MCF 10A (cell line): ENCODE measurements around the gene SLC46A2. TPM values are rescaled to one million over a fixed set of nuclear protein-coding genes. Genes with fewer than 3 reads are reported as not detected.

Experiments used
- BruUV-seq: library from RNA; stranded (reverse); fragments of 400-500 nt; replicated peaks from 2 replicates; lab custom pipeline; 2021; lab: Mats Ljungman, UMichigan
- CTCF ChIA-PET: fragments of 300-600 bp; sonication (Branson Sonifier 250); formaldehyde crosslinking; extraction: SDS; loops from one replicate; lab custom pipeline; 2021; ENCODE audit warnings: antibody characterized with exemption, inconsistent platforms; lab: Yijun Ruan, JAX
- POLR2A ChIA-PET: fragments of 300-600, 350-650 bp; sonication (Branson Sonifier 250); formaldehyde crosslinking; extraction: SDS; loops from one replicate; lab custom pipeline; 2020; ENCODE audit warnings: antibody characterized with exemption, inconsistent platforms; lab: Yijun Ruan, JAX
- DNase-seq: peaks from one replicate; pipeline ENCODE4 v3.0.0-alpha.2; 2018; ENCODE audit not compliant: unreplicated experiment
- H3K27ac Mint-ChIP-seq: one replicate; pipeline ENCODE4 v1.8.0; 2022; ENCODE audit warnings: mild to moderate bottlenecking, low read depth, mixed read lengths; ENCODE audit not compliant: unreplicated experiment
- H3K27me3 Mint-ChIP-seq: one replicate; pipeline ENCODE4 v1.8.0; 2022; ENCODE audit warnings: mixed read lengths; ENCODE audit not compliant: insufficient read depth, unreplicated experiment
- H3K36me3 Mint-ChIP-seq: one replicate; pipeline ENCODE4 v1.8.0; 2022; ENCODE audit warnings: mild to moderate bottlenecking, moderate library complexity, mixed read lengths; ENCODE audit not compliant: insufficient read depth, unreplicated experiment
- H3K4me1 Mint-ChIP-seq: one replicate; pipeline ENCODE4 v1.8.0; 2022; ENCODE audit warnings: mixed read lengths; ENCODE audit not compliant: insufficient read depth, unreplicated experiment
- H3K4me3 Mint-ChIP-seq: one replicate; pipeline ENCODE4 v1.8.0; 2022; ENCODE audit warnings: mild to moderate bottlenecking, moderate library complexity, mixed read lengths; ENCODE audit not compliant: unreplicated experiment
- H3K9me3 Mint-ChIP-seq: one replicate; pipeline ENCODE4 v1.8.0; 2022; ENCODE audit warnings: mixed read lengths; ENCODE audit not compliant: unreplicated experiment
- intact Hi-C: fragments of 100-400 bp; cut with micrococcal nuclease; formaldehyde crosslinking; loops from 2 replicates; pipeline ENCODE4 v1.14.1; 2022
- total RNA-seq: library from RNA; stranded (reverse); gene quantifications from 2 replicates; pipeline ENCODE4 v1.2.3, GENCODE V29; 2022
- TF ChIP-seq, protein P1 (sequence below): fragments of 200-600 bp; IDR thresholded peaks from one replicate; pipeline ENCODE4 v1.8.0; 2022; ENCODE audit warnings: antibody characterized with exemption, mild to moderate bottlenecking; ENCODE audit not compliant: unreplicated experiment

Gene SLC46A2
- total RNA-seq, 1 experiment from 2014 or later, result not detected

DNA sequence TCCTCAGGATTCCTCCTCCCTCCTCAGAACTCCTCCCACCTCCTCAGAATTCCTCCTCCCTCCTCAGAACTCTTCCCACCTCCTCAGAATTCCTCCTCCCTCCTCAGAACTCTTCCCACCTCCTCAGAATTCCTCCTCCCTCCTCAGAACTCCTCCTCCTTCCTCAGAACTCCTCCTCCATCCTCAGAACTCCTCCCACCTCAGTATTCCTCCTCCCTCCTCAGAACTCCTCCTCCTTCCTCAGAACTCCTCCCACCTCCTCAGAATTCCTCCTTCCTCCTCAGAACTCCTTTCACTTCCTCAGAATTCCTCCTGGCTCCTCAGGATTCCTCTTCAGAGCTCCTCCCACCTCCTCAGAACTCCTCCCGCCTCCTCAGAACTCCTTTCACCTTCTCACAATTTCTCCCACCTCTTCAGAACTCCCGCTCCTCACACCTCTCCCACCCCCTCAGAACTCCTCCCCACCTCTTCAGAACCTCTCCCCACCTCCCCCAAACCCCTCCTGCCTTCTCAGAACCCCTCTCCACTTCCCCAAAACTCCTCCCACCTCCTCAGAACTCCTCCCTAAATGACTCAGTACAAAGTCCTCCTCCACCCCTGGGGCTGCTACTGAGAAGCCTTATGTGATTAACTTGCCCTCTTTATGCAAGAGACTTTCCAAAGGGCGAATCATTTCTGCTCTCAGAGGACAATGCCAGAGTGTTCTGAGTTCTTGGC lies 23.2 kb downstream of the SLC46A2 start:
- Mint-ChIP-seq H3K27ac (peak overlapping the region; percentile 46), H3K27me3 (no peaks in the 10 kb centered on the region), H3K4me1 (peaks cover 9% of the 10 kb centered on the region), H3K36me3 (peaks cover 8% of the 10 kb centered on the region), H3K4me3 (peak overlapping the region; percentile 36), H3K9me3 (no peaks in the 10 kb centered on the region)
- ChIA-PET POLR2A (interaction anchor here (1.3 kb wide), 1 partner anchor 10 kb away, joined by 3 read pairs; no protein-coding TSS in a partner anchor), CTCF (interaction anchor here (1.2 kb wide), 1 partner anchor 36 kb away, joined by 6 read pairs; no protein-coding TSS in a partner anchor)
- BruUV-seq, result no TSS peak
- peak; percentile 93 for DNase-seq
- intact Hi-C loops, result no loop called here
- TF ChIP-seq, protein P1, sequence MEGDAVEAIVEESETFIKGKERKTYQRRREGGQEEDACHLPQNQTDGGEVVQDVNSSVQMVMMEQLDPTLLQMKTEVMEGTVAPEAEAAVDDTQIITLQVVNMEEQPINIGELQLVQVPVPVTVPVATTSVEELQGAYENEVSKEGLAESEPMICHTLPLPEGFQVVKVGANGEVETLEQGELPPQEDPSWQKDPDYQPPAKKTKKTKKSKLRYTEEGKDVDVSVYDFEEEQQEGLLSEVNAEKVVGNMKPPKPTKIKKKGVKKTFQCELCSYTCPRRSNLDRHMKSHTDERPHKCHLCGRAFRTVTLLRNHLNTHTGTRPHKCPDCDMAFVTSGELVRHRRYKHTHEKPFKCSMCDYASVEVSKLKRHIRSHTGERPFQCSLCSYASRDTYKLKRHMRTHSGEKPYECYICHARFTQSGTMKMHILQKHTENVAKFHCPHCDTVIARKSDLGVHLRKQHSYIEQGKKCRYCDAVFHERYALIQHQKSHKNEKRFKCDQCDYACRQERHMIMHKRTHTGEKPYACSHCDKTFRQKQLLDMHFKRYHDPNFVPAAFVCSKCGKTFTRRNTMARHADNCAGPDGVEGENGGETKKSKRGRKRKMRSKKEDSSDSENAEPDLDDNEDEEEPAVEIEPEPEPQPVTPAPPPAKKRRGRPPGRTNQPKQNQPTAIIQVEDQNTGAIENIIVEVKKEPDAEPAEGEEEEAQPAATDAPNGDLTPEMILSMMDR, result no peak

DNA sequence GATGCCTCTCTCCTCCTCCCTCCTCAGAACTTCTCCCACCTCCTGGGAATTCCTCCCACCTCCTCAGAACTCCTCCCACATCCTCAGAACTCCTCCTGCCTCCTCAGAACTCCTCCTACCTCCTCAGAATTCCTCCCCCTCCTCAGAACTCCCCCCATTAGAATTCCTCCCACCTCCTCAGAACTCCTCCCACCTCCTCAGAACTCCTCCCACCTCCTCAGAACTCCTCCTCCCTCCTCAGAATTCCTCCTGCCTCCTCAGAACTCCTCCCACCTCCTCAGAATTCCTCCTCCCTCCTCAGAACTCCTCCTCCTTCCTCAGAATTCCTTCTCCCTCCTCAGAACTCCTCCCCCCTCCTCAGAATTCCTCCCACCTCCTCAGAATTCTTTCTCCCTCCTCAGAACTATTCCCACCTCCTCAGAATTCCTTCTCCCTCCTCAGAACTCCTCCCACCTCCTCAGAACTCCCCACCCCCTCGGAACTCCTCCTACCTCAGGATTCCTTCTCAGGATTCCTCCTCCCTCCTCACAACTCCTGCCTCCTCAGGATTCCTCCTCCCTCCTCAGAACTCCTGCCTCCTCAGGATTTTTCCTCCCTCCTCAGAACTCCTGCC lies 23.9 kb downstream of the SLC46A2 start:
- Mint-ChIP-seq H3K27me3 (no peaks in the 10 kb centered on the region), H3K4me3 (peak overlapping the region; percentile 36), H3K36me3 (peaks cover 8% of the 10 kb centered on the region), H3K4me1 (peaks cover 9% of the 10 kb centered on the region), H3K27ac (peak overlapping the region; percentile 46), H3K9me3 (no peaks in the 10 kb centered on the region)
- BruUV-seq, result no TSS peak
- intact Hi-C loops, result no loop called here
- TF ChIP-seq, protein P1, result no peak
- ChIA-PET POLR2A (no interaction called here), CTCF (interaction anchor here (0.6 kb wide), 1 partner anchor 543 kb away, joined by 3 read pairs; no protein-coding TSS in a partner anchor)
- DNase-seq, result peak; percentile 89

DNA sequence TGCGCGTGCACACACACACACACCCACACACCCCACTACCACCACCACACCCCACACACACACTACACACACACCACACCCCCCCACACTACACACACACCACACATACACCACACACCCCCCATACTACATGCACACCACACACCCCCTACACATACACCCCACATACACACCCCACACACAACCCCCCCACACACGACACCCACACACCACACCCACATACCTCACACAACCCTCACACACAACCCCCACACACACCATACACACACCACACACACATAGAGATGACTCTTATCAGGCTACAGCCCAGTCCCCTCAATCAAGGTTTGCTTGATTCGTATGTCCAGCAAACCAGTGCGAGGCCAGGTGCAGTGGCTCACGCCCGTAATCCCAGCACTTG lies 25.7 kb downstream of the SLC46A2 start:
- TF ChIP-seq, protein P1, result no peak
- Mint-ChIP-seq H3K9me3 (no peaks in the 10 kb centered on the region), H3K4me1 (peaks cover 15% of the 10 kb centered on the region), H3K4me3 (no peak overlapping the region), H3K27me3 (no peaks in the 10 kb centered on the region), H3K36me3 (no peaks in the 10 kb centered on the region), H3K27ac (no peak overlapping the region)
- no TSS peak for BruUV-seq
- ChIA-PET CTCF (interaction anchor here (0.7 to 1.1 kb wide), 2 partner anchors 12 to 38 kb away, joined by 3 read pairs; no protein-coding TSS in a partner anchor), POLR2A (no interaction called here)
- no peak for DNase-seq
- intact Hi-C loops, result no loop called here

DNA sequence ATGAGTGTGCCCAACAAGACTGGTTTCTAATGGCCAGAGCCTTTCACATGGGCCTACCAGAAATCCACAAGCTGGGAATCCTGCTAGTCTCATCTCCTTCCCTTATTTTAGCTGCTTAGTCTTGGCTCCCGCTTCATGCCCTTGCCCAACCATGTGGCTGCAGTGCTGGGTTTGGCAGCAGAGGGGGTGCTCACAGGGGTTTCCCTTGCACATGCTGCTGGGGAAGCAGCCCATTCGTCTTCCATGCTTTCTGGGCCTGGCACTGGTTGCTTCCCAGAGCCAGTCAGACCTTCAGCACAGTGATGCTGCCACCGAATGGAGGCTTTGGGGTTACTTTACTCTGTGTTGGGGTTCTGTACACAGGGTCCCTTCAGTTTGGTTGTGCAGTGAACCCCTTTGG lies 26.3 kb downstream of the SLC46A2 start:
- BruUV-seq, result no TSS peak
- Mint-ChIP-seq H3K4me3 (no peak overlapping the region), H3K27me3 (no peaks in the 10 kb centered on the region), H3K36me3 (no peaks in the 10 kb centered on the region), H3K27ac (no peak overlapping the region), H3K4me1 (peaks cover 15% of the 10 kb centered on the region), H3K9me3 (no peaks in the 10 kb centered on the region)
- TF ChIP-seq, protein P1, result no peak
- intact Hi-C loops, result no loop called here
- CTCF ChIA-PET, result interaction anchor here (0.9 to 1.1 kb wide), 2 partner anchors 9 to 39 kb away, joined by 3 read pairs; no protein-coding TSS in a partner anchor
- POLR2A ChIA-PET, result no interaction called here
- DNase-seq, result no peak
